Endothelial cell of umbilical vein (primary cell): ENCODE results near the gene PIEZO2. TPM values are rescaled to one million over a fixed set of nuclear protein-coding genes. Genes with fewer than 3 reads are reported as not detected.

Source experiments
- BruUV-seq: library from RNA; stranded (reverse); fragments of 400-500 nt; replicated peaks from 2 replicates; lab custom pipeline; 2021; lab: Mats Ljungman, UMichigan
- CTCF ChIA-PET: fragments of 300-600, 350-600 bp; sonication (Branson Sonifier 250); formaldehyde crosslinking; loops from one replicate; lab custom pipeline; 2021; ENCODE audit warnings: antibody characterized with exemption, inconsistent platforms; lab: Charles Lee
- POLR2A ChIA-PET: fragments of 300-600, 350-600 bp; sonication (Branson Sonifier 250); formaldehyde crosslinking; loops from one replicate; lab custom pipeline; 2021; ENCODE audit warnings: antibody characterized with exemption, inconsistent platforms; lab: Charles Lee
- DNase-seq: peaks from one replicate; pipeline ENCODE4 v3.0.0-alpha.2; 2011; ENCODE audit warnings: low read depth, low spot score
- FAIRE-seq: peaks from 2 replicates; lab custom pipeline; 2011; peaks lifted over from hg19 to GRCh38; lab: Jason Lieb, UNC
- H2AFZ ChIP-seq: 2 replicates; pipeline ENCODE4 v1.6.0; 2012; ENCODE audit warnings: low read depth, low read length, control low read depth, inconsistent platforms
- H3K27ac ChIP-seq: 2 replicates; pipeline ENCODE4 v1.5.1; 2011; ENCODE audit warnings: low read depth, mild to moderate bottlenecking, control low read depth, low read length, moderate library complexity; ENCODE audit not compliant: insufficient read depth
- H3K27me3 ChIP-seq, 2 experiments: 2 replicates each; pipeline versions ENCODE4 v1.6.0 to v1.6.1; 2011; ENCODE audit warnings: low read length in 2 of 2, mixed read lengths in 1 of 2; ENCODE audit not compliant: control insufficient read depth in 2 of 2, insufficient read depth in 2 of 2
- H3K36me3 ChIP-seq, 2 experiments: 2 replicates in 1 of 2; 3 replicates in 1 of 2; pipeline ENCODE4 v1.5.1; 2011; ENCODE audit warnings: low read length in 2 of 2, mild to moderate bottlenecking in 1 of 2, moderate library complexity in 1 of 2; ENCODE audit not compliant: control insufficient read depth in 2 of 2, insufficient read depth in 2 of 2; ENCODE audit errors: extremely low read depth in 1 of 2
- H3K4me1 ChIP-seq: 3 replicates; pipeline ENCODE4 v1.5.1; 2011; ENCODE audit warnings: mild to moderate bottlenecking, low read length; ENCODE audit not compliant: control insufficient read depth, insufficient read depth; ENCODE audit errors: extremely low read depth
- H3K4me2 ChIP-seq: 2 replicates; pipeline ENCODE4 v1.6.1; 2011; ENCODE audit warnings: low read length, control low read depth, mixed read lengths; ENCODE audit not compliant: insufficient read depth
- H3K4me3 ChIP-seq, 3 experiments: fragments of 200-600 bp in 1 of 3; sonication (generic), shearing (Covaris generic) in 1 of 3; replicated peaks in 1 of 3; 2 replicates each; pipeline ENCODE4 v1.5.1; 2011 to 2016; ENCODE audit warnings: control low read depth in 3 of 3, low read length in 3 of 3, mild to moderate bottlenecking in 2 of 3, inconsistent platforms in 1 of 3, low read depth in 1 of 3, moderate library complexity in 1 of 3; ENCODE audit not compliant: insufficient read depth in 1 of 3
- H3K79me2 ChIP-seq: 2 replicates; pipeline ENCODE4 v1.6.0; 2012; ENCODE audit warnings: low read length, inconsistent platforms; ENCODE audit not compliant: control insufficient read depth, insufficient read depth
- H3K9ac ChIP-seq: replicated peaks from 2 replicates; pipeline ENCODE3; 2011; ENCODE audit warnings: low read length, control low read depth; ENCODE audit not compliant: insufficient read depth; ENCODE audit errors: extremely low read depth
- H3K9me1 ChIP-seq: replicated peaks from 3 replicates; pipeline ENCODE4 v1.6.0; 2011; ENCODE audit warnings: mild to moderate bottlenecking, low read length; ENCODE audit not compliant: control insufficient read depth, insufficient read depth; ENCODE audit errors: extremely low read depth
- H3K9me3 ChIP-seq: replicated peaks from 2 replicates; pipeline ENCODE4 v1.5.1; 2012; ENCODE audit warnings: low read length, inconsistent platforms; ENCODE audit not compliant: control insufficient read depth, insufficient read depth
- H4K20me1 ChIP-seq: replicated peaks from 2 replicates; pipeline ENCODE3; 2011; ENCODE audit warnings: mild to moderate bottlenecking, low read length; ENCODE audit not compliant: control insufficient read depth, insufficient read depth; ENCODE audit errors: extremely low read depth
- CTCF ChIP-seq, 2 donors: IDR thresholded peaks; 1 replicate in 1 of 2; 2 replicates in 1 of 2; pipeline ENCODE4 v1.5.1; 2011; ENCODE audit warnings: low read length in 2 of 2, mild to moderate bottlenecking in 2 of 2, moderate library complexity in 2 of 2, control low read depth in 1 of 2, inconsistent platforms in 1 of 2, low read depth in 1 of 2; ENCODE audit not compliant: insufficient read depth in 1 of 2; ENCODE audit errors: extremely low read depth in 1 of 2
- FOS ChIP-seq: IDR thresholded peaks from 2 replicates; pipeline ENCODE4 v1.6.1; 2011; ENCODE audit warnings: mild to moderate bottlenecking, low read length, moderate library complexity, borderline replicate concordance; ENCODE audit not compliant: insufficient read depth
- GATA2 ChIP-seq: IDR thresholded peaks from 2 replicates; pipeline ENCODE4 v1.7.0; 2011; ENCODE audit warnings: low read depth, mild to moderate bottlenecking, moderate library complexity, mixed read lengths, low read length; ENCODE audit not compliant: insufficient read length, insufficient read depth
- MYC ChIP-seq: IDR thresholded peaks from one replicate; pipeline ENCODE4 v1.6.1; 2011; ENCODE audit warnings: mild to moderate bottlenecking, low read depth, low read length
- POLR2AphosphoS5 ChIP-seq: IDR thresholded peaks from 2 replicates; pipeline ENCODE4 v1.6.1; 2012; ENCODE audit warnings: low read depth, mild to moderate bottlenecking, control low read depth, low read length, moderate library complexity; ENCODE audit not compliant: insufficient read depth
- dilution Hi-C: fragments of 300-500 bp; cut with MboI; formaldehyde crosslinking; loops from one replicate; pipeline ENCODE4 v1.15.0; 2019; ENCODE audit warnings: low sequenced_read_pairs; ENCODE audit not compliant: extremely low pct_ligation_motif_present
- intact Hi-C: fragments of 100-400 bp; cut with micrococcal nuclease; formaldehyde crosslinking; loops from one replicate; pipeline ENCODE4 v1.10.0; 2022
- polyA plus RNA-seq, 4 experiments: library from polyadenylated mRNA; depleted of rRNA in 3 of 4; stranded (reverse) in 3 of 4; unstranded in 1 of 4; fragments of >200 nt; gene quantifications; 2 replicates each; pipeline versions ENCODE4 v1.2.1 to v1.2.3, GENCODE V29; 2011 to 2012; ENCODE audit warnings: missing spikeins in 1 of 4
- total RNA-seq: library from RNA; stranded (reverse); gene quantifications from 2 replicates; pipeline ENCODE4 v1.2.3, GENCODE V29; 2021

The PIEZO2 gene
- total and polyA plus RNA-seq, 2 donors (not counting 3 experiments of a cell fraction or from before 2014, with no cell fraction given): 1.7 to 11.2 TPM

- dilution Hi-C loops: no loop called here
- no peak overlapping the region for H2AFZ ChIP-seq
- CTCF ChIA-PET: no interaction called here
Observed at GRCh38 chr18:10896851-10897250, 252.5 kb downstream of the PIEZO2 start.

More at GRCh38 chr18:10896851-10897250, 252.5 kb downstream of the PIEZO2 start:
- intact Hi-C loops: loop anchor here (5.0 kb wide), 1 partner anchor 1405 kb away; no protein-coding TSS in a partner anchor
- POLR2A ChIA-PET: no interaction called here
- FAIRE-seq: no peak
- Histone ChIP-seq H3K9ac (no peak overlapping the region), H3K79me2 (no peaks in the 10 kb centered on the region), H3K4me3 (no peak overlapping the region), H3K4me1 (no peaks in the 10 kb centered on the region), H3K36me3 (no peaks in the 10 kb centered on the region), H3K4me2 (no peak overlapping the region), H3K9me3 (no peaks in the 10 kb centered on the region), H3K27me3 (no peaks in the 10 kb centered on the region), H3K9me1 (no peaks in the 10 kb centered on the region), H3K27ac (no peak overlapping the region), H4K20me1 (no peaks in the 10 kb centered on the region)
- TF ChIP-seq MYC (no peak), GATA2 (no peak), FOS (no peak), POLR2AphosphoS5 (no peak), CTCF (IDR thresholded peaks at IDR 0.05; ENCODE audit: extremely low read depth in 1 of 2, insufficient read depth in 1 of 2, low read depth in 1 of 2, low read length in 2 of 2) (no peak)
- no peak for DNase-seq
- BruUV-seq: no TSS peak
